NCI-H1417 (cell line): Measurements from ENCODE around the gene FLAD1.

Experiments used
- DNase-seq, 3 experiments: peaks; one replicate each; lab custom pipeline; 2025; lab: John Stamatoyannopoulos, UW

The FLAD1 gene

DNA sequence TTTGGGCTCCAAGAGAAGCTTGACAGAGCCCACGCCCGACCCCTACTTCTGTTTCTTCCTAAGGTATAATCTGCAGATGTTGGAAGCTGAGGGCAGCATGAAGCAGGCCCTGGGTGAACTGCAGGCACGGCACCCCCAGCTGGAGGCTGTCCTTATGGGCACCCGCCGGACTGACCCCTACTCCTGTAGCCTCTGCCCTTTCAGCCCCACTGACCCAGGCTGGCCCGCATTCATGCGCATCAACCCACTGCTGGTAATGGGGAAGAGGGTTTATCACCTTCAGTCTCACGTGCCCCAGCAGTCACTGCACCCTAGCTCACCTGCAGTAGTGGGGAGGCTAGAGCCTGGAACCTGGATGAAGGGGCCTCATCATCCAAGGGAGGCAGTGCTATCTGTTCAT is 7.1 kb downstream of the FLAD1 start:
- no peak for DNase-seq

DNA sequence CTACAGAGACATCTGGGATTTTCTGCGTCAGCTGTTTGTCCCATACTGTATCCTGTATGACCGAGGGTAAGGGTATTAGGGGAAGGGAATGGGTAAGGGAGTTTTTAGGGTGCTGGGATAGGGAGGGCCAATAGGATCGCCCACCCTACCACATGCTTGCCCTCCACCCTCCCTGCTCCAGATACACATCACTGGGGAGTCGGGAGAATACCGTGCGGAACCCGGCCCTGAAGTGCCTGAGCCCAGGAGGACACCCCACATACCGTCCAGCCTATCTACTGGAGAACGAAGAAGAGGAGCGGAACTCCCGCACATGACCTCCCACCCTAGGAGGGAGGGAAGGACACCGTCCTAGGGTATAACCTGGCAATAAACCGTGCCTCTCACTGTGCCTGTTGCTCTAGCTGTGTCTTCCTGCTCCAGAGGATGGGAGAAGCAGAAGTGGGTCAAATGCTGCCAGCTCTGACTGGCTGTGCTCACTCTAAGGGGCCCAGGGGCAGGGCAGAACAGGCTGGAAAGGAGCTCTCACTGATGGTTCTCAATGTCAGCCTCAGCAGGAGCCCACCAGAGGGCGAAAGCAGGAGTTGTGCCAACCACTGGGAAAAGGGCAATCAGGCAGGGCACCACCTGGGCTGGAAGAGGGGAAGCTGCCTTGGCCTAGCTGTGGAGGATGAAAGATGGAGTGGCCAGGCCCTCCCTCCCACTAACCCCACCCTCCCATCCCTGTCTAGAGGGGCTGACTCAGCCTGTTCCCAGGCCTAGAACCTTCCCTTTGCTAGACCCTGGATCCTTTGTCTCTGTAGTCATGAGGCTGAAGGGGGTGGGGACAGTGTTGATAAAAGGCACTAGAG is 9.8 kb downstream of the FLAD1 start:
- peak in 1 of 3 experiments; percentile 35 for DNase-seq

DNA sequence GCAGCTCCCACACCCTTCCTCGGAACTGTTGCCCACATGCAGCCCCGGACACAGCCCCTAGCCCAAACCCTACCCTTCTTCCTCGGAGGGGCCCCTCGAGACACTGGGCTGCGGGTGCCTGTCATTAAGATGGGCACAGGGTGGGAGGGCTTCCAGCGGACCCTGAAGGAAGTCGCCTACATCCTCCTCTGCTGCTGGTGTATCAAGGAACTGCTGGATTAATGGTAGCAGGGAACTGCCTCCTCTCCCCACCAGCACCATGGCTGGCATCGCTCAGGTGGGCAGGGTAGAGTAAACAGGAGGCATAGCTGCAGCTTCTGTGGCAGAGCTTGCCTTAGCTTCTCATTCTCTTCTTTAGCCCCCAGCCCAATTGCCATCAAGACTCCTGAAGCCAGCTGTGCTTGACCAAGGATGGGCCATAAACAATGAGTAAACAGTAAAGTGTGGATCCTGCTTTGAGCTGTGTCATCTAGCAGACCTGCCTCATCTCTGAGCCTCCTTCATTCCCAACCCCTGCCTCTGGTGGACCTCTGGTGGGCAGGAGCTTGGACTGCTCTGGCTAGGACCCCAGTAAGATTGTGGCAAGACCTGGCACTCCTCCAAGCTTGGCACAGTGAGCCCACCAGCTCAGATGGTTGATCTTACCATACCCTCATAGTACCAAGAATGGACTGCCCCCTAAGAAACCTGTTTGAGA is 10.6 kb downstream of the FLAD1 start, which contains the start of gene LENEP:
TSS of gene LENEP (plus strand) at position 15 of the 697 bp plus-strand sequence. CDS start at position 37, 22 bp downstream.
- DNase-seq = peak in 1 of 3 experiments; percentile 34

DNA sequence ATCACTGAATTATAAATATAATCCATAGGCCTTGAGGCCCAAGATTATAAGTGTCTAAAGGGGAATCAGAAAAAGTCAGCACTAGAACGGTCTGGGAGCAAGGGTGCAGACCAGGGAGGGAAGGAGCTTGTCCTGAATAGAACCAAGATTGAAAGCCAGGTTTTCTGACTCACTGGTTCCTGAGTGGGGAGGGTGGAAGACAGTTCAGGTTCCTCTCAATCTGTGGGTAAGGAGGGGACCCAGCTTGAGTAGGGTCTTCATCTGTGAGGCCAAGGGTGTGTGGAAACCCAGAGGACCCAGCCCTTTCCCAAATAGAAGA is 11.1 kb downstream of the FLAD1 start:
- DNase-seq = no peak

DNA sequence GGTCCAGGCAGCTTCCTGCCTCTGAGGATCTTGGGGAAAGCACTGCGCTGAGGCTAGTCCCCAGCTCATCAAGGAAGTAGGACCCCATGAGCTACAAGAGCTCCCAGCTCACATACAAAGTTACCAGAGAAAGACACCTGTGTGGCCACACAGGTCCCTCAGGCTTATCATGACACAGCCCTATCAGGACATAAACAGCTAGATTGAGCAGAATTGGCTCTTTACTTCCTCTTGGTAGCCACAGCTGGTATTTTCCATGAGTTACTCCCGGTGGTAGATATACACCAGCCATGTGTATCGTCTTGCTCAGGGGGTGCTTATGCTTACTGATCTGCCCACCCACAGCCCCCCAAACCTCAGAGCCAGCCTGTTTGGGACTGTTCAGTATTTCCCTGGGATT is 11.4 kb downstream of the FLAD1 start:
- no peak for DNase-seq

DNA sequence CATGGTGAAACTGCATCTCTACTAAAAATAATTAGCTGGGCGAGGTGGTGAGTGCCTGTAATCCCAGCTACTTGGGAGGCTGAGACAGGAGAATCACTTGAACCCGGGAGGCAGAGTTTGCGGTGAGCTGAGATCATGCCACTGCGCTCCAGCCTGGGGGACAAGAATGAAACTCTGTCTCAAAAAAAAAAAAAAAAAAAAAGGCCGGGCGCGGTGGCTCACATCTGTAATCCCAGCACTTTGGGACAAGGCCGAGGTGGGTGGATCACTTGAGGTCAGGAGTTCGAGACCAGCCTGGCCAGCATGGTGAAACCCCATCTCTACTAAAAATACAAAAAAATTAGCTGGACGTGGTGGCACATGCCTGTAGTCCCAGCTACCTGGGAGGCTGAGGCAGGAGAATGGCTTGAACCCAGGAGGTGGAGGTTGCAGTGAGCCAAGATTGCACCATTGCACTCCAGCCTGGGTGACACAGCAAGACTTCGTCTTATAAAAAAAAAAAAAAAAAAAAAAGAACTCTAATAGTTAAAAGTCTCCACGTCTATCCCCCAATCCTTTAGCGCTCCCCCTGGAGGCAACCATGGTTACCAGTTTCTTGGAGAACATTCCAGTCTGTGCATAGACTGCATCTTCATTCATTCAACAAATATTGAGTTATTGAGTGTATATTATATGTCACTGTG is 12.3 kb downstream of the FLAD1 start:
- peak in 1 of 3 experiments; percentile 9 for DNase-seq

DNA sequence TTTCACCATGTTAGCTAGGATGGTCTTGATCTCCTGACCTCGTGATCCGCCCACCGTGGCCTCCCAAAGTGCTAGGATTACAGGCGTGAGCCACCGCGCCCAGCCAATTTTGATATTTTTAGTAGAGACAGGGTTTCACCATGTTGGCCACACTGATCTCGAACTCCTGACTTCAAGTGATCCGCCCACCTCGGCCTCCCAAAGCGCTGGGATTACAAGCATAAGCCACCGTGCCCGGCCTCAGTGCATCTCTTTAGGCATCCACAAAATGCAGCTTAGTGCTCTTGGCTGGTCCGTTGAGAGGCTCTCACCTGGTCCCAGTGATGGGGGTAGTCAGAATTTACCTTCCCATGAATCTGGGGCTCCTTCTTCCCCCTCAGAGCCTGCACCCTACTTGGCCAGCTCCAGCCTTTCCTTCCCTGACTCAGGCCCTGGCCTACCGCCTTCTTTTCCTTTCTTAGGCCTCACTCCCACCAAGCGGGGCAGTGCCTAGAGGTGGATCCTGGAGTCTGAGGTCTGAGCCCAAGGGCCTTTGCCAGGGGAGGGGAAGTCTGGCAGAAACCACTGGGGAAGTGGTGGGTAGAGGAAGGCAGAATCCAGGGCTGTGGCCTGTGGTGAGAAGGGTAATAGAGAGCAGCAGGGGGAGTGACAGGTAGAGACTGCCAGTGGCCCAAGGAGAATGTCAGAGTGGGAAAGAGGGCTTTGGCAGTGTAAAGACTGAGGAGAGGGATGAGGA is 14.0 kb downstream of the FLAD1 start:
- DNase-seq = no peak

DNA sequence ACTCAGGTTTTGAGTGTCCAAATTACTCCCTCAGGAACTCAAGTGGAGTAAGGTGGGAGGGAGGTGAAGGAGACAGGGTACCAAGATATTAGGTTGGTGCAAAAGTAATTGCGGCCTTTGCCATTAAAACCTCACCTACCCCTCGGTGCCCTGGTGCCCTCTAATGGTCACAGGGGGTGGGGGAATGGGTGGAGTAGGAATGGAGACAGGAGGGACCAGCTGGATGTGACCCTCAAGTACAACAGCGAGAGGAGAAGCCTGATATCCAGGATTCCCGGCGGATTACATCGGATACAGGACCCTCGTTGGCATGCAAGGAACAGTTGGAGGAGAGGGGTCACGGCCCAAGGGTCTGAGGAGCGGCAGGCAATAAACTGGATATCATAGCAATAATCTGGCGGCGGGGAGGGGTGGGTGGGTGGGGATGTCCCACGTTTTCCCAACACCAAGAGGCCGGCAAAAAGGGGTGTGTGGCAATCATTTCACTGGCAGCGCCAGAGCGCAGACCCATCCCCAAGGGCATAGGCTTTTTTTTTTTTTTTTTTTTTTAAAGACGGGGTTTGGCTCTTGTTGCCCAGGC is 15.1 kb downstream of the FLAD1 start:
- no peak for DNase-seq

DNA sequence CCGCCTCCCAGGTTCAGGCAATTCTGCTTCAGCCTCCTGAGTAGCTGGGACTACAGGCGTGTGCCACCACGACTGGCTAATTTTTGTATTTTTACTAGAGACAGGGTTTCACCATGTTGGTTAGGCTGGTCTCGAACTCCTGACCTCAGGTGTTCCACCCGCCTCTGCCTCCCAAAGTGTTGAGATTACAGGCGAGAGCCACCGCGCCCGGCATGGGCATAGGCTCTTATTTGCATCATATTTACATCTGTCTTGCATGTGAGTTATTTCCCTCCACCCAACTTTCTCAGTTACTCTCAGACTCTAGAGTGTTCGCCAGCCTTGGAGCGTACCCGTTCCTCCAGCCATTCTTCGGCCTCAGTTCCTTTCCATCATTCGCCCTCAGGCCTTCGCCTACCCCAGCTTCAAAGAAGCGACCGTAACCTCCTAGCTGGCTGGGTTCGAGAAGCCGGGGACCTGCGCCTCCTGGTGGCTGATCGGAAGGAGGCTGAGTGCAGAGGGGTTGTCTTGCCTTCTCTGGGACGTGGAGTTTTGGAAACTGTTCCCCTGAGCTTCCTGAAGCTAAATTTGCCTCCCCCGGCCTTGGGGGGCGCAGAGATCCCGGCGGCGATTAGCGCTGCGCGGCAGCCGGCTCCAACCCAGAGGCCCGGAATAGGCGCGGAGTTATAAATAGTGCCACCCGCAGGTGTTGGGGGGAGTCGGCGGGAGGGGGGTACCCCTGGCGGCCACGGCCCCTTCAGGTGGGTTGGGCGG is 15.8 kb downstream of the FLAD1 start:
- DNase-seq = peak; percentile 63 to 82 (median 74)

DNA sequence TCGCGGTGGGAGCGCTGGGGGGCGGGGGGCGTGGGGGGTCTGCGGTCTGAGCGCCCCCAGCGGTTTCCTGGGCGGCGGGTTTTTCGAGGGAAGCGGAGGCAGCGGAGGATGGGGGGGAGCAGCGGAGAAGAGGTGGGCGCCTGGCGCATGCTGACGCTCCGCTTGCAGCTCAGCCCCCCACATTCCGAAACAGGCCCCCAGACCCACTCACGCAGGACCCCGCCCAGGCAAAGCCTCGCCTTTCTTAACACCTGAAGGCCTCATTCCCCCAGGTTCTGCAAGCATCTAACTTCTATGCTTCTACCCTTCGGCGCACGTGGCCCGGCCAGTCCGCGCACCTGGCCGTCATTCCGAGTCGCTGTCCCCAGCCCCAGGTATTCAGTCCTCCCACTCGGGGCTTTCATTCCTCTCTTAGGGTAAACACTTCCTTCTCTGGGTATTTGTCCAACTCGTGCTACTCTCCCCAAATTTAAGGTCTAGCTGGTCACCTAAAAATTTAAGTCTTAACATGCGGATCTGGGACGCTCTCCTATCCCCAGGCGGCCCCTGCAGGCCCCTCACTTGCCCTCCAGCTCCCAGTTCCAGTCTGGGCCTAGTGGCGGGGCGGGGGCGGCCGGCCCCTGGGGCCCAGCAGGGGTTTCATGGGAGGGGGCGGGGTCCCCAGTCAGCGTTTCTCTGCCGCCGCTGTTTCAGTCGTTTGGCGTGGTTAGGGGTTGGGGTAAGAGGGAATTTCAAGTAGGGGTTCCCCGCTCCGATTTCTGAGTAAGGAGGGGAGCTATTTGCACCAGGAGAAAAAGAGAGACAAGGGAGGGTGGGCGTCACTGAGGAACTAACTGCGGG is 16.6 kb downstream of the FLAD1 start:
- peak; percentile 43 to 78 (median 77) for DNase-seq

DNA sequence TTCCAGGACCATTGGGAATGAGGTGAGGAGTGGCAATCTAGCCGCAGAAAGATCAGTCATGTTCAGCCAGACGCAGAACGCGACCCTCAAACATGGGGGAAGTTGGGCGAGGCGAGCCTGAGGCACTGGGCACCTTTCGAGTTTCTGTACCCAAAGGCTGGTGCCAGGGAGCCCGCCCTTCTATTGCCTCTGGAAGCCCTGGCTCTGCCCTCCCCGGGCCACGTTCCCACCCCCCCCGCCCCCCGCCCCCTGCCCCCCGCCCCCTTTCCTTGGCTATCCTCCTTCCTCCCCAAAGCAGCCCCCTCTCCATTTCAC is 17.2 kb downstream of the FLAD1 start:
- DNase-seq = peak in 2 of 3 experiments; percentile 65 to 78

DNA sequence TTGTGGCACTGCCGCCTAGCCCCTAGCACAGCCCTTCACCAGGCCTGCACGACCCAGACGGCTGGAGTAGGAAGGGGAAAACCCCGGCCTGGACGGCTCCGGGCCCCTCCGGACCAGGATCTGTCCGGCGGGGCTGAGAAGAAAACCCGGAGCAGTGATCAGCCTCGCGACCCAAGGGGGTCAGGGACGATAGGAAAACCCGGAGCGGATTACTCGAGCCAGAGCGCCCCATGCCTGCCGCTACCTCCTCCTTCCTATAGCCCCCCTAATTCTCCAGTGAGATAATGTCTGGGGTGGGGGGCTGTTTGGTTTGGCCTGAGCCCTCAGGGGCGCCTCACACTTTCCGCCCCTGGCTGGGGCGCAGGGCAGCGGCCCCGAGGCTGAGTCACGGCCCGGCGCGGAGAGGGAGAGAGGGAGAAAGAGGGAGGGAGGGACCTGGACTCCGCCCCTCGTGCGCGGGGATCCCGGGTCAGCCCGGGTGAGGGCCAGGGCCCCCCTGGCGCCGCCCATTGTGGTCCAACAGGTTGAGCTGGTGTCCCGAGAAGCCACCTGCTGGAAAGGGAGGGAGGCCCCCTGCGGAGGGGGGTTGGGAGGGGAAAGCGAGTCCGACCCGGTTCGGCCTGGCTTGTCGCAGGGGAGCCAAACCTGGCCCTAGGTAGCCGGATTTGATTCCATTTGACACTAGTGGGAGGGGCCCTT is 17.7 kb downstream of the FLAD1 start:
- DNase-seq = peak; percentile 95 to 99 (median 96)

DNA sequence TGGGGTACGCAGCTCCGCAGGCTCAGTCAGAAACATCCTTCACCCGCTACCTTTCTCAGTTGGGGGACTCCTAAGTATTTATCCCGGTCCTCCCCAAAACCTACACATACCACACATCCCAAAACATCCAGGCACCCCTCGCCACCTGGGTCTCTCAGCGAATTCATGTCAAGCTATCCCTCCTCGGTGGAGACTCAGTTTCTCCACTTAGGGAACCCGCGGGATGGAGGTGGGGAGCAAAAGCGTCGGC is 18.2 kb downstream of the FLAD1 start:
- no peak for DNase-seq

DNA sequence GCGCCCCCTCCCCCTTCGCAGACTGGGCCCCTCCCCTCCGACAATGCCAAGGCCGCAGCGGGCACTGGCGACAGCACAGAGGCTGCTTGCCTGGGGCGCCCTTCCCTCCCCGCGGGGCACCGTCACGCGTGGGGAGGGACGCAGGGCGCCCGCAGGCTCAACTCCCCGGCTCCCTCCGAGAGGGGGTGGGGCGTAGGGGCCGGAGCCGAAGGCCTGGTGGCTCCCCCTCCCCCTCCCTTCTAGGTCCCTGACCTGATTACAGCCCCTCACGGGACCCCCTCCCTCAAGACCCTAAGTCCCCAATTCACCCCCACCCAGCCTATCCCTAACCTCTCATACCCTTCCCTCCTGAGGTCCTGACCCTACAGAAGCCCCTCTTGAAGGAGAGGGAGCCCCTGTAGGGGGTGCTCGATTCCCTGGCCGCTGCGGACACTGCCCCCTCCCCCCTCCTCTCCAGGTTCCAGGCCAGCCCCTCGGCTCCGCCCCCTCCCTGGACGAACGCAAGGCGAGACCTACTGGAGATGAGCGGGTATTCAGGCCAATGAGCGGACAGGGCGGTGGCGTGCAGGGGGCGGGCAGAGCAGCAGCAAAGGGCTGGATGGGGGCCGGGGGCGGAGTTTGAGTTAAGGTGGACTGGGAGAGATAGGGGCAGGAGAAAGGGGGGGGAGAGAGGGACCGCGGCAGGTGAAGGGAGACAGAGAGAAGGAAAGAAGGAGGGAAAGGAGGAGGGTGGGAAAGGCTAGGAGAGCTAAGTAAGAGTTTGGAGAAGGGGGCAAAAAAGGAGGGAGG is 18.7 kb downstream of the FLAD1 start:
- DNase-seq = peak; percentile 98 to 100 (median 99)

DNA sequence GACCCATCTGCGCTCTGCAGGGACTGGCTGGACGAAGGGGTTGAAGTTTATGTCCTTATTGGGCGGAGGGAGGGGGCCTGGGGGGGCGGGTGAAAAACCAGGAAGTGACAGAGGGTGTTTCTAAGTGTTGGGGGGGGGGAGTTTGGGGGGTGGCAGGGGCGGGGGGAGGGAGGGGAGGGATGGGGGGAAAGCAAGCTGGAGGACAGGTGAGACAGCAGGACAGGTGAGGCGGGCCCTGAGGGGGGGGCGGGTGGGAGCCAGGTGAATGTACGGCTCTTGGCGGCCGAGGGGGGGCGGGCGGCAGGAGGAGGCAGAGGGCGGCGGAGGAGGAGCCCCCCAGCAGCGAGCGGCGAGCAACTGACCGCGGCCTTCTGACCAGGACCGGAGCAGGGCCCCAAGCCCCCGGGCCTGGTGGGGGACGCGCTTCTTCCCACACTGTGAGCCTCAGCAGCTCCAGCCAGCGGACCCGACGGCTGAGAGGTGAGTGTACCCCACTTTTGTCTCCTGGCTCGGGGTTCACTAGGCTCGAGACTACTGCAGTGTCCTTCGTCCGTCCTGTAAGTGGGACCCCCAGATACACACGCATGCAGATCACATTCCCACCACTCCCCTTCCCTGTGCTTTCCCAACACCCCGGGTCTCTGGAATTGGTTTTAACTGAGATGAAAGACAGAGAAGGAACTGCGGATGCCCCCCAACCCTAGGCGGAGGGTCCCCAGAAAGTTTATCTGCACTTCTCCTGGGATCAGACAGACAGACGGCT is 19.5 kb downstream of the FLAD1 start, which contains the start of gene ZBTB7B:
TSS of gene ZBTB7B (plus strand) at position 339 of the 763 bp plus-strand sequence. CDS start 11,859 bp downstream, outside the sequence.
- DNase-seq = peak; percentile 44 to 73 (median 71)

DNA sequence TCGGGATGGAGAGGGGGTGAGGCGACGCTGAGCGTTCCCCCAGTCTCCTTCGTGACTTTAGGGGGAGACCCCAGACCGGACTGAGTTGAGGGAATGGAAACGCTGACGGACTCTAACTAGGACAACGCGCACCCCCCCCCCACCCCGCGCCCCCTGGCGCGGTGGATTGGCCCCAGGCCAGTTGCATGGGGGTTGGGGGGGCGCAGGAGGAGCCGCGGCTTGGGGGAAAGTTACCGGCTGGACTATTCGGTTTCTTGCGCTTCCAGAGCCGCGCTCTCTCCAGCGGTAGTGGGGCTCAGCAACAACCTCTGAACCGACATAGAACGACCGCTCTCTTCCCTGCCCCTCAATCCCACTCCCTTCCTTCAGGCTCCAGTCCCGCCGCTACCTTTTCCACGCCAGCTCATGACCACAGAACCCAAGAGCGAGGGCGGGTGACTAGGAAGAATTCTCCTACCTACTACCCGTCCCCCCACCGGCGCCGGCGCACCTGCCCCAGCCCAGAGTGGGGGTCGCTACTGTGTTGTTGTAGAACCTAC is 20.2 kb downstream of the FLAD1 start:
- peak; percentile 32 to 77 (median 74) for DNase-seq

DNA sequence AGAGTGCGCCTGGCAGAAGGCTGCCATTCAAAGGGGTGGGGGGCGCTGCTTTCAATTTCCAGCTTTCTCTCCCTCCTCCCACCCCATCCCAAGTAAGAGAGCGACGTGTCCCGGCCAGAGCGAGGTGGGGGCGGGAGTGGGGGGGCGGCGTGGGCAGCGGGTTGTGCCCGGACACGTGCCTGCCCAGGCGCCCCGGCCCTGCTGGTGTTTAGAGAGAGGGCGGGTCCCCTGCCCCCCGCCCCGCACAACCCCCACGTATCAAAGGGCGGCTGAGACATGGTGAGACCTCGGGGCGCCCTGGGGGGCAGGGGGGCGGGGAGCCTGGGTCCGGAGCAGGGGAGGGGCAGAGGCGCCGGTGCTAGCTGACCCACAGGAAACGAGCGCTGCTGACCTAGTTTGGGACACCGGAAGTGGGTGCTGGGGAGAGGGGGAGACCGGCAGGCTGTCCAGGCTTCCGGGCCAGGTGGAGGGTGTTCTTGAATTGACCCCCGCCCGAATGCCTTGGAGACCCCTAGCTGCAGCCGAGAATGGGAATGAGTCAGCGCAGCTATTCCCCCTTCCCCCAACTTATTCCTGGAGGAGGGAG is 20.7 kb downstream of the FLAD1 start:
- peak in 2 of 3 experiments; percentile 67 to 77 for DNase-seq
